ENCODE results near the gene EPHB1.

DNA sequence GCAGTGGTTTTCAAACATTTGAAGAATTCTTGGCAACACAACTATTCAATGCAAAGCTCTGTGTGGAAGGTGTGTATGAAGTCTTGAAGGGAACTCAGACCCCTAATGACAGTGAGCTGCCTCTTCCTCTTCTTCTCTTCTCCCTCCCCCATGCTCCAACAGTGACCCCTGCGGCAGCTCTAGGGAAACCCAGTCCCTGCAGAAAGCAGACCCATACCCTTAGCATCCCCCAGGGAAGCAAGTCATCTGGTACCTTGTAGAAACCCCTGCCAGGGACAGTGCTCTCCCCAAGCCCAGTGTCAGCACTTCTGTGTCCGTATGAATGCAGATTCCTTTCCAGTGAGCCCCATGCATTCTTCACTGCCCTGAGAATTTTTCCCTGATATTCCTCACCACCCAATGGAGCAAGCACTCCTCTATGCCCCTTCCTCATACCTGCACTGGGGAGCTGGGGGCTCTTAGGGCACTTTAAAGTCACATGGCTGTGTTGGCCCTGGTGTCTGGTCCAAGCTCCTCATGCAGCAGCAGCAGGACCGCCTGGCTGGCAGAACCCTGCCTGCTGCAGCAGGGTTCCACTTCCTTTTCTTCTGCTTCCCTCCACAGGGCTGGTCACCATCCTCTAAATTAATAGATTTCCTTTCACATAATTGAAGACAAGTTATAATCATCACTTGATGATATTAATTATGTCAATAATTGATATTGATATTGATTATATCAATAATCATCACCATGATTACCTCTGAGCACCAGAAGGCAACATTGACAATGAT lies 442.5 kb downstream of the EPHB1 start:
- TF ChIP-seq, protein P1, sequence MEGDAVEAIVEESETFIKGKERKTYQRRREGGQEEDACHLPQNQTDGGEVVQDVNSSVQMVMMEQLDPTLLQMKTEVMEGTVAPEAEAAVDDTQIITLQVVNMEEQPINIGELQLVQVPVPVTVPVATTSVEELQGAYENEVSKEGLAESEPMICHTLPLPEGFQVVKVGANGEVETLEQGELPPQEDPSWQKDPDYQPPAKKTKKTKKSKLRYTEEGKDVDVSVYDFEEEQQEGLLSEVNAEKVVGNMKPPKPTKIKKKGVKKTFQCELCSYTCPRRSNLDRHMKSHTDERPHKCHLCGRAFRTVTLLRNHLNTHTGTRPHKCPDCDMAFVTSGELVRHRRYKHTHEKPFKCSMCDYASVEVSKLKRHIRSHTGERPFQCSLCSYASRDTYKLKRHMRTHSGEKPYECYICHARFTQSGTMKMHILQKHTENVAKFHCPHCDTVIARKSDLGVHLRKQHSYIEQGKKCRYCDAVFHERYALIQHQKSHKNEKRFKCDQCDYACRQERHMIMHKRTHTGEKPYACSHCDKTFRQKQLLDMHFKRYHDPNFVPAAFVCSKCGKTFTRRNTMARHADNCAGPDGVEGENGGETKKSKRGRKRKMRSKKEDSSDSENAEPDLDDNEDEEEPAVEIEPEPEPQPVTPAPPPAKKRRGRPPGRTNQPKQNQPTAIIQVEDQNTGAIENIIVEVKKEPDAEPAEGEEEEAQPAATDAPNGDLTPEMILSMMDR (IDR thresholded peaks at IDR 0.05; ENCODE audit: extremely low read depth in 1 of 2, insufficient read depth in 1 of 2, low read depth in 1 of 2, low read length in 2 of 2) = no peak
- TF ChIP-seq JUN (IDR thresholded peaks at IDR 0.05; ENCODE audit: borderline replicate concordance, insufficient read depth, insufficient read length, low read depth) = no peak
- TF ChIP-seq, protein P2, sequence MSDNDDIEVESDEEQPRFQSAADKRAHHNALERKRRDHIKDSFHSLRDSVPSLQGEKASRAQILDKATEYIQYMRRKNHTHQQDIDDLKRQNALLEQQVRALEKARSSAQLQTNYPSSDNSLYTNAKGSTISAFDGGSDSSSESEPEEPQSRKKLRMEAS (IDR thresholded peaks at IDR 0.05; ENCODE audit: insufficient read depth, insufficient read length) = no peak
- no peak for TF ChIP-seq POLR2AphosphoS5 (IDR thresholded peaks at IDR 0.05; ENCODE audit: insufficient read depth, low read depth, low read length)
- no peak for TF ChIP-seq POLR2A (IDR thresholded peaks at IDR 0.05; ENCODE audit: low read depth, low read length)
- TF ChIP-seq FOS (IDR thresholded peaks at IDR 0.05; ENCODE audit: borderline replicate concordance, insufficient read depth, low read length) = no peak
- no peak for TF ChIP-seq MYC (IDR thresholded peaks at IDR 0.05; ENCODE audit: low read depth, low read length)
- no peak for TF ChIP-seq EZH2 (IDR thresholded peaks at IDR 0.05; ENCODE audit: borderline replicate concordance, low read depth, low read length, severe bottlenecking)
